B cell (primary cell): ENCODE data around the gene HIBADH. TPM values are rescaled to one million over a fixed set of nuclear protein-coding genes. Genes with fewer than 3 reads are reported as not detected.

Experiments used
- ATAC-seq: fragments of 200-7000 bp; cut with Tn5 transposase; one replicate; pipeline ENCODE4 v1.10.0; 2021; ENCODE audit warnings: low read depth, mild to moderate bottlenecking, moderate number of reproducible peaks, moderate library complexity
- CTCF ChIA-PET: fragments of 350-600 bp; sonication (Branson Sonifier 250); formaldehyde crosslinking; loops from one replicate; lab custom pipeline; 2021; ENCODE audit warnings: antibody characterized with exemption, inconsistent platforms; lab: Charles Lee
- POLR2A ChIA-PET: fragments of 350-600 bp; sonication (Branson Sonifier 250); formaldehyde crosslinking; loops from one replicate; lab custom pipeline; 2021; ENCODE audit warnings: antibody characterized with exemption; lab: Charles Lee
- DNase-seq: peaks from one replicate; pipeline ENCODE4 v3.0.0; 2013
- H2AFZ ChIP-seq: 2 replicates; pipeline ENCODE4 v1.6.1; 2012; ENCODE audit warnings: mild to moderate bottlenecking, low read depth, low read length; ENCODE audit not compliant: insufficient read depth, poor library complexity, severe bottlenecking
- H3K27ac ChIP-seq, 2 donors: 1 replicate in 1 of 2; 2 replicates in 1 of 2; pipeline ENCODE4 v1.5.1; 2012 to 2013; ENCODE audit warnings: low read length in 2 of 2, mild to moderate bottlenecking in 2 of 2, moderate library complexity in 1 of 2
- H3K27me3 ChIP-seq, 4 experiments: fragments of 200-600 bp in 1 of 4; sonication (generic) in 1 of 4; replicated peaks in 1 of 4; 1 replicate in 2 of 4; 2 replicates in 2 of 4; pipeline versions ENCODE4 v1.6.1 to v1.7.0; 2013 to 2016; ENCODE audit warnings: low read length in 3 of 4, mild to moderate bottlenecking in 2 of 4, mixed read lengths in 1 of 4, moderate library complexity in 1 of 4; ENCODE audit not compliant: insufficient read depth in 4 of 4, control insufficient read depth in 3 of 4; ENCODE audit errors: control extremely low read depth in 1 of 4
- H3K36me3 ChIP-seq, 2 experiments: replicated peaks in 1 of 2; 1 replicate in 1 of 2; 2 replicates in 1 of 2; pipeline versions ENCODE4 v1.6.1 to v1.7.1; 2013; ENCODE audit warnings: low read length in 1 of 2; ENCODE audit not compliant: insufficient read depth in 2 of 2, control insufficient read depth in 1 of 2; ENCODE audit errors: control extremely low read depth in 1 of 2, extremely low read depth in 1 of 2
- H3K4me1 ChIP-seq, 2 donors: fragments of 200-600 bp in 1 of 2; sonication (generic) in 1 of 2; 1 replicate in 1 of 2; 2 replicates in 1 of 2; pipeline versions ENCODE4 v1.5.1 to v1.6.1; 2013 to 2017; ENCODE audit warnings: low read length in 2 of 2; ENCODE audit not compliant: control insufficient read depth in 2 of 2, insufficient read depth in 2 of 2
- H3K4me2 ChIP-seq: replicated peaks from 2 replicates; pipeline ENCODE3; 2012; ENCODE audit warnings: mild to moderate bottlenecking, low read depth, low read length; ENCODE audit not compliant: poor library complexity, severe bottlenecking
- H3K4me3 ChIP-seq, 5 experiments: fragments of 200-600 bp in 1 of 5; sonication (generic) in 1 of 5; 1 replicate in 3 of 5; 2 replicates in 2 of 5; pipeline versions ENCODE4 v1.5.1 to v1.7.0; 2011 to 2016; ENCODE audit warnings: low read length in 4 of 5, mild to moderate bottlenecking in 4 of 5, low read depth in 2 of 5, control low read depth in 1 of 5, moderate library complexity in 1 of 5; ENCODE audit not compliant: insufficient read depth in 1 of 5; ENCODE audit errors: control extremely low read depth in 1 of 5, extremely low read depth in 1 of 5
- H3K79me2 ChIP-seq: fragments of 200-600 bp; sonication (generic); one replicate; pipeline ENCODE4 v1.6.0; 2016; ENCODE audit warnings: low read length; ENCODE audit not compliant: control insufficient read depth, insufficient read depth
- H3K9ac ChIP-seq: fragments of 200-600 bp; sonication (generic); 2 replicates; pipeline ENCODE4 v1.6.1; 2017; ENCODE audit warnings: mild to moderate bottlenecking, low read length, moderate library complexity
- H3K9me3 ChIP-seq, 3 donors: one replicate each; pipeline versions ENCODE4 v1.6.1 to v1.7.1; 2013; ENCODE audit warnings: low read length in 2 of 3; ENCODE audit not compliant: control insufficient read depth in 2 of 3, insufficient read depth in 1 of 3; ENCODE audit errors: control extremely low read depth in 1 of 3
- H4K20me1 ChIP-seq: 2 replicates; pipeline ENCODE4 v1.6.0; 2012; ENCODE audit warnings: mild to moderate bottlenecking, low read length; ENCODE audit not compliant: insufficient read depth, control insufficient read depth, poor library complexity, severe bottlenecking
- H3K27ac Mint-ChIP-seq: one replicate; pipeline ENCODE4 v1.8.0; 2021; ENCODE audit warnings: mixed read lengths
- H3K27me3 Mint-ChIP-seq: one replicate; pipeline ENCODE4 v1.8.0; 2021; ENCODE audit warnings: mixed read lengths
- H3K4me1 Mint-ChIP-seq: one replicate; pipeline ENCODE4 v1.8.0; 2021; ENCODE audit warnings: mixed read lengths
- H3K4me3 Mint-ChIP-seq: one replicate; pipeline ENCODE4 v1.8.0; 2021; ENCODE audit warnings: mixed read lengths
- H3K9me3 Mint-ChIP-seq: one replicate; pipeline ENCODE4 v1.8.0; 2022; ENCODE audit warnings: mixed read lengths; ENCODE audit not compliant: insufficient read depth
- EZH2 ChIP-seq: IDR thresholded peaks from 2 replicates; pipeline ENCODE4 v1.6.1; 2012; ENCODE audit warnings: borderline replicate concordance, low read depth, mild to moderate bottlenecking, moderate library complexity, low read length; ENCODE audit not compliant: insufficient read depth, poor library complexity, severe bottlenecking
- WGBS: methylation state at CpG from one replicate; pipeline ENCODE4 v1.1.5; 2013; ENCODE audit warnings: missing lambda C conversion rate; ENCODE audit not compliant: insufficient coverage; 5-methylcytosine and 5-hydroxymethylcytosine counted together
- intact Hi-C: fragments of 100-400 bp; cut with micrococcal nuclease; formaldehyde crosslinking; loops from one replicate; pipeline ENCODE4 v1.10.0; 2022
- polyA plus RNA-seq: library from polyadenylated mRNA; depleted of rRNA; stranded (reverse); fragments of >200 nt; gene quantifications from 2 replicates; pipeline ENCODE4 v1.2.3, GENCODE V29; 2012
- total RNA-seq, 2 donors: library from RNA; stranded (reverse); fragments of 120-200 nt in 1 of 2; gene quantifications; 1 replicate in 1 of 2; 2 replicates in 1 of 2; pipeline versions ENCODE4 v1.2.3 to v1.2.4, GENCODE V29; 2013 to 2022
- TF ChIP-seq, protein P1 (sequence below): fragments of 200-600 bp; IDR thresholded peaks from one replicate; pipeline ENCODE4 v1.8.0; 2022; ENCODE audit warnings: antibody characterized with exemption, mild to moderate bottlenecking

The HIBADH gene
- total and polyA plus RNA-seq, 2 donors (not counting 1 experiment from before 2014, with no cell fraction given), result 6.9 to 14.1 TPM

DNA sequence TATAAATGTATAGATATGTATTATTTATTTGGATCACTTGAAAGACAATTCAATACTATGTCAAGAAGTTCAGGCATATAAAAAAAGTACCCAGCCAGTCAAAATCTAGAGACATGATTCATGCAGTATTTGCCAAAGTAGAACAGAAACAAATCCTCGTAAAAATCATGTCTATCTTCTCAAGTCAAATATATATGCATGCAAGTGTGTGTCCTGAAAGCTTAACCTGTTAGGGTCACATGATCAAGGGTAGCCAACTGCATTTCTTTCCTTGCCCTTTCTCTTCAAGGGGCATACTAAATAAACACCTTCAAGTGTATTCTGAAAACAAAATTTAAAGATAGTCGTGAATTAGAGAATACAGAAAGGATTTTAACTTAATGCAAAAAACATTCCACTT is 107.0 kb downstream of the HIBADH start:
- Mint-ChIP-seq H3K4me1 (no peaks in the 10 kb centered on the region), H3K4me3 (no peak overlapping the region), H3K9me3 (peaks cover 1% of the 10 kb centered on the region), H3K27me3 (no peaks in the 10 kb centered on the region), H3K27ac (no peak overlapping the region)
- Histone ChIP-seq H2AFZ (no peak overlapping the region), H3K27ac (no peak overlapping the region), H3K4me1 (no peaks in the 10 kb centered on the region), H3K36me3 (no peaks in the 10 kb centered on the region), H4K20me1 (no peaks in the 10 kb centered on the region), H3K4me3 (no peak overlapping the region), H3K9ac (no peak overlapping the region), H3K27me3 (no peaks in the 10 kb centered on the region), H3K4me2 (no peak overlapping the region), H3K9me3 (no peaks in the 10 kb centered on the region), H3K79me2 (no peaks in the 10 kb centered on the region)
- TF ChIP-seq, protein P1, sequence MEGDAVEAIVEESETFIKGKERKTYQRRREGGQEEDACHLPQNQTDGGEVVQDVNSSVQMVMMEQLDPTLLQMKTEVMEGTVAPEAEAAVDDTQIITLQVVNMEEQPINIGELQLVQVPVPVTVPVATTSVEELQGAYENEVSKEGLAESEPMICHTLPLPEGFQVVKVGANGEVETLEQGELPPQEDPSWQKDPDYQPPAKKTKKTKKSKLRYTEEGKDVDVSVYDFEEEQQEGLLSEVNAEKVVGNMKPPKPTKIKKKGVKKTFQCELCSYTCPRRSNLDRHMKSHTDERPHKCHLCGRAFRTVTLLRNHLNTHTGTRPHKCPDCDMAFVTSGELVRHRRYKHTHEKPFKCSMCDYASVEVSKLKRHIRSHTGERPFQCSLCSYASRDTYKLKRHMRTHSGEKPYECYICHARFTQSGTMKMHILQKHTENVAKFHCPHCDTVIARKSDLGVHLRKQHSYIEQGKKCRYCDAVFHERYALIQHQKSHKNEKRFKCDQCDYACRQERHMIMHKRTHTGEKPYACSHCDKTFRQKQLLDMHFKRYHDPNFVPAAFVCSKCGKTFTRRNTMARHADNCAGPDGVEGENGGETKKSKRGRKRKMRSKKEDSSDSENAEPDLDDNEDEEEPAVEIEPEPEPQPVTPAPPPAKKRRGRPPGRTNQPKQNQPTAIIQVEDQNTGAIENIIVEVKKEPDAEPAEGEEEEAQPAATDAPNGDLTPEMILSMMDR, result no peak
- TF ChIP-seq EZH2, result no peak
- ChIA-PET CTCF (no interaction called here), POLR2A (no interaction called here)
- intact Hi-C loops, result no loop called here
- DNase-seq (no peak), ATAC-seq (no peak)
- WGBS, result 83% methylated on average over 1 of the region's 2 CpGs

DNA sequence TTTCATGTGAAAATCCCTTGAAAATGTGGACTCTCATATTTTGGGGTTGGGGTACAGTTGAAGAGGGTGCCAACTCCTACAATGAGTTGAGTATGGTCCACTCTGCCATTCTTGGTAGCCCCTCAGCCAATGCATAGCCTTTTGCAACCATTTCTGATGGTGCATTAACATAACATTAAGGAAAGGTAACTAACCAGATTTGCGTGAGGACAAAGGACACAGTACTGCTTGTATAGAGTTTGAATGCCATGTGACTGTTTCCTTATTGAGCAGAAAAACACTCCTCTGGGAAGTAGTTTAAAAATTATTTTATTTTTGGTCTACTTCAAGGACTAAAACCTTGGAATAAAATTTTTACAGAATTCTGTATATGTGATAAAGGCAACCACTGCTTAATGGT is 107.9 kb downstream of the HIBADH start:
- Histone ChIP-seq H3K9me3 (no peaks in the 10 kb centered on the region), H3K36me3 (no peaks in the 10 kb centered on the region), H3K27me3 (no peaks in the 10 kb centered on the region), H4K20me1 (no peaks in the 10 kb centered on the region), H3K4me3 (no peak overlapping the region), H3K4me2 (no peak overlapping the region), H2AFZ (no peak overlapping the region), H3K9ac (no peak overlapping the region), H3K4me1 (no peaks in the 10 kb centered on the region), H3K27ac (no peak overlapping the region), H3K79me2 (no peaks in the 10 kb centered on the region)
- Mint-ChIP-seq H3K4me3 (no peak overlapping the region), H3K9me3 (no peaks in the 10 kb centered on the region), H3K27me3 (no peaks in the 10 kb centered on the region), H3K4me1 (no peaks in the 10 kb centered on the region), H3K27ac (no peak overlapping the region)
- no CpG with 5 or more reads among the region's 1 CpG for WGBS
- ChIA-PET POLR2A (no interaction called here), CTCF (no interaction called here)
- ATAC-seq, result no peak
- TF ChIP-seq, protein P1, result no peak
- TF ChIP-seq EZH2, result no peak
- intact Hi-C loops, result no loop called here
- no peak for DNase-seq
